Panc1 (cell line): ENCODE data around the gene ZDHHC14. TPM values are rescaled to one million over a fixed set of nuclear protein-coding genes. Genes with fewer than 3 reads are reported as not detected.

Source experiments
- ATAC-seq: fragments of 200-7000 bp; cut with Tn5 transposase; 2 replicates; pipeline ENCODE4 v1.9.1; 2020; ENCODE audit warnings: mild to moderate bottlenecking, moderate library complexity
- BruUV-seq: library from RNA; stranded (reverse); fragments of 400-500 nt; replicated peaks from 2 replicates; lab custom pipeline; 2021; lab: Mats Ljungman, UMichigan
- CTCF ChIA-PET: fragments of 300-600 bp; sonication (Branson Sonifier 250); formaldehyde crosslinking; loops from one replicate; lab custom pipeline; 2022; ENCODE audit warnings: antibody characterized with exemption; lab: Charles Lee
- POLR2A ChIA-PET: fragments of 300-600 bp; sonication (Branson Sonifier 250); formaldehyde crosslinking; loops from one replicate; lab custom pipeline; 2022; ENCODE audit warnings: antibody characterized with exemption; lab: Charles Lee
- DNase-seq: peaks from one replicate; pipeline ENCODE4 v3.0.0-alpha.2; 2010; ENCODE audit warnings: low read depth, low spot score
- H3K27ac ChIP-seq: 2 replicates; pipeline ENCODE4 v1.5.1; 2011; ENCODE audit warnings: mild to moderate bottlenecking, low read length, inconsistent platforms
- H3K27me3 ChIP-seq: fragments of 200-500 bp; sonication (Bioruptor generic); 2 replicates; pipeline ENCODE4 v1.6.0; 2014; ENCODE audit warnings: low read length, inconsistent platforms; ENCODE audit not compliant: control insufficient read depth, insufficient read depth
- H3K36me3 ChIP-seq: fragments of 200-500 bp; sonication (Bioruptor generic); 2 replicates; pipeline ENCODE4 v1.5.1; 2014; ENCODE audit warnings: inconsistent platforms, mild to moderate bottlenecking, low read length, moderate library complexity; ENCODE audit not compliant: control insufficient read depth, insufficient read depth
- H3K4me1 ChIP-seq: 2 replicates; pipeline ENCODE4 v1.5.1; 2011; ENCODE audit warnings: inconsistent platforms, mild to moderate bottlenecking, low read length, moderate library complexity; ENCODE audit not compliant: control insufficient read depth, insufficient read depth
- H3K4me3 ChIP-seq, 2 experiments: 2 replicates each; pipeline ENCODE4 v1.5.1; 2011 to 2012; ENCODE audit warnings: low read depth in 2 of 2, low read length in 2 of 2, mild to moderate bottlenecking in 2 of 2, inconsistent platforms in 1 of 2, moderate library complexity in 1 of 2
- H3K9me3 ChIP-seq: fragments of 200-500 bp; sonication (Bioruptor generic); 2 replicates; pipeline ENCODE4 v1.5.1; 2014; ENCODE audit warnings: low read depth, mild to moderate bottlenecking, inconsistent platforms, low read length, moderate library complexity; ENCODE audit not compliant: control insufficient read depth, insufficient read depth
- POLR2AphosphoS5 ChIP-seq: IDR thresholded peaks from 2 replicates; pipeline ENCODE4 v1.6.1; 2012; ENCODE audit warnings: mild to moderate bottlenecking, low read depth, low read length, moderate library complexity
- SIN3A ChIP-seq: IDR thresholded peaks from 2 replicates; pipeline ENCODE4 v1.6.1; 2012; ENCODE audit warnings: low read depth, mild to moderate bottlenecking, low read length, moderate library complexity, borderline replicate concordance; ENCODE audit not compliant: insufficient read depth
- TCF7L2 ChIP-seq: IDR thresholded peaks from 2 replicates; pipeline ENCODE4 v1.6.1; 2011; ENCODE audit warnings: mild to moderate bottlenecking, low read depth, low read length, inconsistent platforms
- in situ Hi-C: cut with HindIII; loops from 2 replicates; pipeline ENCODE4 v1.10.0; 2016; ENCODE audit warnings: low sequenced_read_pairs, low pct_unique_long_range_greater_than_20kb
- intact Hi-C: fragments of 100-400 bp; cut with micrococcal nuclease; formaldehyde crosslinking; loops from one replicate; pipeline ENCODE4 v1.10.0; 2022; ENCODE audit not compliant: unreplicated experiment
- total RNA-seq: library from RNA; stranded (reverse); gene quantifications from one replicate; pipeline ENCODE4 v1.2.1, GENCODE V29; 2021; ENCODE audit not compliant: unreplicated experiment
- TF ChIP-seq, protein P1 (sequence below): fragments of 450-650 bp; IDR thresholded peaks from 2 replicates; pipeline ENCODE4 v1.5.1; 2017; ENCODE audit warnings: mild to moderate bottlenecking
- TF ChIP-seq, protein P2 (sequence below), 2 experiments: IDR thresholded peaks; 2 replicates each; pipeline ENCODE4 v1.6.1; 2011 to 2012; ENCODE audit warnings: low read depth in 2 of 2, control low read depth in 1 of 2, low read length in 1 of 2, mild to moderate bottlenecking in 1 of 2, moderate library complexity in 1 of 2; ENCODE audit not compliant: insufficient read depth in 1 of 2

Gene ZDHHC14
- total RNA-seq, 1 experiment from 2014 or later = 19.9 TPM

DNA sequence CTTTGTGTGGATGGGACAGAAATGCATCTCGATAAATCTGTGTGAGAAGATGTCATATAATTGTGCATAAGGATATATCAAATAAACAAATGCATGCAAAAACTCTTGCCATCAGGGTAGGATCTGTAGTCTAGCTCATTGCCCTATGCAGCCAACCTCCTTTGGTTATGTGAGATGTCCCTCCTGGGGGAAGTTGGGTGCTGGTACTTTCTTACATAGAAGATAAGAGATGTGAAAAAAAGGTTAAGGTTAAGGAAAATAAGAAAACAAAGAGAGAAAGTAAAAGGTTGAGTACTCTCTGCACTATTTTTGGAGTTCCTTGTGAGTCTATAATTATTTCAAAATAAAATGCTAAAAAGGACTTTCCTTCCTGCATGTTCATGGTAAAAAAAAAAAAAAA lies 30.4 kb downstream of the ZDHHC14 start:
- ATAC-seq (no peak), DNase-seq (no peak)
- BruUV-seq = no TSS peak
- Histone ChIP-seq H3K27me3 (no peaks in the 10 kb centered on the region), H3K36me3 (no peaks in the 10 kb centered on the region), H3K27ac (no peak overlapping the region), H3K4me1 (no peaks in the 10 kb centered on the region), H3K4me3 (no peak overlapping the region), H3K9me3 (no peaks in the 10 kb centered on the region)
- ChIA-PET POLR2A (interaction anchor here (0.6 kb wide), 2 partner anchors 341 to 1145 kb away, joined by 3 to 7 read pairs; no protein-coding TSS in a partner anchor), CTCF (interaction anchor here (0.7 kb wide), 1 partner anchor 25 kb away, joined by 4 read pairs; no protein-coding TSS in a partner anchor)
- intact Hi-C loops = no loop called here
- TF ChIP-seq, protein P1, sequence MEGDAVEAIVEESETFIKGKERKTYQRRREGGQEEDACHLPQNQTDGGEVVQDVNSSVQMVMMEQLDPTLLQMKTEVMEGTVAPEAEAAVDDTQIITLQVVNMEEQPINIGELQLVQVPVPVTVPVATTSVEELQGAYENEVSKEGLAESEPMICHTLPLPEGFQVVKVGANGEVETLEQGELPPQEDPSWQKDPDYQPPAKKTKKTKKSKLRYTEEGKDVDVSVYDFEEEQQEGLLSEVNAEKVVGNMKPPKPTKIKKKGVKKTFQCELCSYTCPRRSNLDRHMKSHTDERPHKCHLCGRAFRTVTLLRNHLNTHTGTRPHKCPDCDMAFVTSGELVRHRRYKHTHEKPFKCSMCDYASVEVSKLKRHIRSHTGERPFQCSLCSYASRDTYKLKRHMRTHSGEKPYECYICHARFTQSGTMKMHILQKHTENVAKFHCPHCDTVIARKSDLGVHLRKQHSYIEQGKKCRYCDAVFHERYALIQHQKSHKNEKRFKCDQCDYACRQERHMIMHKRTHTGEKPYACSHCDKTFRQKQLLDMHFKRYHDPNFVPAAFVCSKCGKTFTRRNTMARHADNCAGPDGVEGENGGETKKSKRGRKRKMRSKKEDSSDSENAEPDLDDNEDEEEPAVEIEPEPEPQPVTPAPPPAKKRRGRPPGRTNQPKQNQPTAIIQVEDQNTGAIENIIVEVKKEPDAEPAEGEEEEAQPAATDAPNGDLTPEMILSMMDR = no peak
- TF ChIP-seq SIN3A (no peak), POLR2AphosphoS5 (no peak), TCF7L2 (no peak)
- TF ChIP-seq, protein P2, sequence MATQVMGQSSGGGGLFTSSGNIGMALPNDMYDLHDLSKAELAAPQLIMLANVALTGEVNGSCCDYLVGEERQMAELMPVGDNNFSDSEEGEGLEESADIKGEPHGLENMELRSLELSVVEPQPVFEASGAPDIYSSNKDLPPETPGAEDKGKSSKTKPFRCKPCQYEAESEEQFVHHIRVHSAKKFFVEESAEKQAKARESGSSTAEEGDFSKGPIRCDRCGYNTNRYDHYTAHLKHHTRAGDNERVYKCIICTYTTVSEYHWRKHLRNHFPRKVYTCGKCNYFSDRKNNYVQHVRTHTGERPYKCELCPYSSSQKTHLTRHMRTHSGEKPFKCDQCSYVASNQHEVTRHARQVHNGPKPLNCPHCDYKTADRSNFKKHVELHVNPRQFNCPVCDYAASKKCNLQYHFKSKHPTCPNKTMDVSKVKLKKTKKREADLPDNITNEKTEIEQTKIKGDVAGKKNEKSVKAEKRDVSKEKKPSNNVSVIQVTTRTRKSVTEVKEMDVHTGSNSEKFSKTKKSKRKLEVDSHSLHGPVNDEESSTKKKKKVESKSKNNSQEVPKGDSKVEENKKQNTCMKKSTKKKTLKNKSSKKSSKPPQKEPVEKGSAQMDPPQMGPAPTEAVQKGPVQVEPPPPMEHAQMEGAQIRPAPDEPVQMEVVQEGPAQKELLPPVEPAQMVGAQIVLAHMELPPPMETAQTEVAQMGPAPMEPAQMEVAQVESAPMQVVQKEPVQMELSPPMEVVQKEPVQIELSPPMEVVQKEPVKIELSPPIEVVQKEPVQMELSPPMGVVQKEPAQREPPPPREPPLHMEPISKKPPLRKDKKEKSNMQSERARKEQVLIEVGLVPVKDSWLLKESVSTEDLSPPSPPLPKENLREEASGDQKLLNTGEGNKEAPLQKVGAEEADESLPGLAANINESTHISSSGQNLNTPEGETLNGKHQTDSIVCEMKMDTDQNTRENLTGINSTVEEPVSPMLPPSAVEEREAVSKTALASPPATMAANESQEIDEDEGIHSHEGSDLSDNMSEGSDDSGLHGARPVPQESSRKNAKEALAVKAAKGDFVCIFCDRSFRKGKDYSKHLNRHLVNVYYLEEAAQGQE (IDR thresholded peaks at IDR 0.05; ENCODE audit: insufficient read depth in 1 of 2, low read depth in 2 of 2, low read length in 1 of 2) = no peak
- in situ Hi-C loops = no loop called here

DNA sequence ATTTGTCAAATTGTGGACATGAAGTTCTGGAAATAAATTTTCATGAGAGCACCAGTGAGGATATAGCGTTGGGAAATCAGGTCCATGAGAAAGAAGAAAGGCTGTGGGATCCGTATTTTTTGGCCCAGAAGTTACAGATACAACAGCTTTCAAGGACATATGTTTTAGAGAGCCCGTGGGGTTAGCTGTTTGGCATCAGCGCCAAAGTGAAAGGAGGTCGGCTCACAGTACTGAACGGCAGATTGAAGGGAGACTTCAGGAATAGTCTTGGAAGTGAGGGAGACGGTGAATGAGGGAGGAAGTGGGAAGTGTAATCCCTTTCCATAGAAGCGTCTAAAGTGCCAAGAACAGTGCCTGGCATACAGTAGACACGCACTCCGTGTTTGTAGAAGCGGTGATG lies 31.8 kb downstream of the ZDHHC14 start:
- Histone ChIP-seq H3K27me3 (no peaks in the 10 kb centered on the region), H3K9me3 (no peaks in the 10 kb centered on the region), H3K36me3 (no peaks in the 10 kb centered on the region), H3K4me1 (no peaks in the 10 kb centered on the region), H3K27ac (no peak overlapping the region), H3K4me3 (no peak overlapping the region)
- BruUV-seq = no TSS peak
- no peak for ATAC-seq
- TF ChIP-seq, protein P1 = no peak
- no peak for TF ChIP-seq POLR2AphosphoS5
- no peak for TF ChIP-seq SIN3A
- no peak for TF ChIP-seq TCF7L2
- TF ChIP-seq, protein P2 (IDR thresholded peaks at IDR 0.05; ENCODE audit: insufficient read depth in 1 of 2, low read depth in 2 of 2, low read length in 1 of 2) = no peak
- intact Hi-C loops (no loop called here), in situ Hi-C loops (no loop called here)
- POLR2A ChIA-PET = no interaction called here
- DNase-seq = no peak
- CTCF ChIA-PET = no interaction called here
